GM19438 (cell line): ENCODE measurements around the gene PXMP2.

Experiments
- ATAC-seq: cut with Tn5 transposase; IDR thresholded peaks from one replicate; pipeline ENCODE4 v1.9.1; 2021; ENCODE audit warnings: low read depth; ENCODE audit not compliant: unreplicated experiment

Gene PXMP2

DNA sequence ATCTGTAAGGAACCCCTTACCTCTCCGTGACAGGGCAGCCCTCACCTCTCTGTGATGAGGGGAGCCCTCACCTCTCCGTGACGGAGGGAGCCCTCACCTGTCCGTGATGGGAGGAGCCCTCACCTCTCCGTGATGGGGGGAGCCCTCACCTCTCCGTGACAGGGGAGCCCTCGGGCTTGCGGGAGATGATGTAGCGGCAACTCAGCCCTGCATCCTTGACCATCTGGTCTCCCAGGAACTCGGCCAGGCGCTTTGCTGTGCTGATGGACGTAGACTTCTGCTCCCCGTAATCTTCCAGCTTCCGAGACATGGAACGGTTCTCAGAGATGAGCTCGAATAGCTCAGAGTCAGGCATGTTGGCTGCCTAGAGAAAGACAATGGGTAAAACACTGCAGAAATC, 28.2 kb upstream of the PXMP2 start:
- no peak for ATAC-seq

DNA sequence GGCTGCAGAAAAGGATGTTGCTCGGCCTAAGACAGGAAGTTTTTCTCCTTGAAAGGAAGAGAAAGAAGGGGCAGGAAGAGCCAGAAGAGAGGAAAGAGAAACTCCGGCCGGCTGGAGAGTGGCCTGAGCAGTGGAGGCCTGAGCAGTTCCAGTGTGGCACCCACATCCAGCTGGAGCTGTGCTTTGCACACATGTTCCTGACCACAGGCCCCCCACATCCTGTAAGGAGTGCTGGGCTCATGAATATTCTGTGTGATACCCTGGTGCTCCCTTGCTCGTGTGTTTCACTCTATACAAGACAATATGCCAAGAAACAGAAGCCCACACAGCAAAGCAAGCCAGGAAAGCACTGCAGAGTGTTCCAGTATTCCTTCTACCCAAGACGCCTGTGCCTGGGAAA, 27.3 kb upstream of the PXMP2 start:
- ATAC-seq: no peak

DNA sequence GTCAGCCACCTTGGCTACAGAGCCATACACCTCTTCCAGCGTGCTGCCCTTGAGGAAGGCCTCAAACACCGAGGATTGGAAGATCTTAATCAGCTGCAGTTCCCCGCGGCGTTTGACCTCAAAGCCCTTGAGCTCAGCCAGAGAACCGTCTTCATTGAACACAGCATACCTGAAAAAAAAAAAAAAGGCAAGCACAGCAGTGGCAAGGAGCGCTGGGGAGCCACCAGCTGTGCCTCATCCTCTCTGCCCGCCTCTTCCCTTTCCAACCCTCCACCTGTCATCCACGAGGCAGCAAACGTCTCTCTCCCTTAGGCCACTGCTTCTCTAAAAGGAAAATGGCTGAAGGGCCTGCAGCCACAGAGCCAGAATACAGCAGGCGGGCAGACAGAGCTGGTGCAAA, 26.4 kb upstream of the PXMP2 start:
- no peak for ATAC-seq

DNA sequence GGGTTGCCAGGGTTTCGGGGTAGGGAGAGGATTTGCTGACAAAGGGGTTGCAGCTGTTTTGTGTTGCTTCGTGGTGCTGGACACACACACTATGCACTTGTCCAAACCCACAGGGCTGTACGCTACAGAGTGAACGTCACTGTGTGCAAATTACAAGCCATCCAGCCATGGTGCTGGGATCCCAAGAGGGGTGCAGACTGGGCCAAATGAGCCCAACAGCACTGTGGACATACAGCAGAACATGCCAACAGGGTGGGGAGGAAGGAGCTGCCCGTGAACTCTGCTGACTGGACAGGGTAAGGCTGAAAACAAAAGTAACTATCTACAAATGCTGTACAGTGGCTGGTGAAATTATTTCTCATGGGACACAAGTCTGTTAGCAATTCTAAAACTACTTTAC, 25.4 kb upstream of the PXMP2 start:
- ATAC-seq: no peak

DNA sequence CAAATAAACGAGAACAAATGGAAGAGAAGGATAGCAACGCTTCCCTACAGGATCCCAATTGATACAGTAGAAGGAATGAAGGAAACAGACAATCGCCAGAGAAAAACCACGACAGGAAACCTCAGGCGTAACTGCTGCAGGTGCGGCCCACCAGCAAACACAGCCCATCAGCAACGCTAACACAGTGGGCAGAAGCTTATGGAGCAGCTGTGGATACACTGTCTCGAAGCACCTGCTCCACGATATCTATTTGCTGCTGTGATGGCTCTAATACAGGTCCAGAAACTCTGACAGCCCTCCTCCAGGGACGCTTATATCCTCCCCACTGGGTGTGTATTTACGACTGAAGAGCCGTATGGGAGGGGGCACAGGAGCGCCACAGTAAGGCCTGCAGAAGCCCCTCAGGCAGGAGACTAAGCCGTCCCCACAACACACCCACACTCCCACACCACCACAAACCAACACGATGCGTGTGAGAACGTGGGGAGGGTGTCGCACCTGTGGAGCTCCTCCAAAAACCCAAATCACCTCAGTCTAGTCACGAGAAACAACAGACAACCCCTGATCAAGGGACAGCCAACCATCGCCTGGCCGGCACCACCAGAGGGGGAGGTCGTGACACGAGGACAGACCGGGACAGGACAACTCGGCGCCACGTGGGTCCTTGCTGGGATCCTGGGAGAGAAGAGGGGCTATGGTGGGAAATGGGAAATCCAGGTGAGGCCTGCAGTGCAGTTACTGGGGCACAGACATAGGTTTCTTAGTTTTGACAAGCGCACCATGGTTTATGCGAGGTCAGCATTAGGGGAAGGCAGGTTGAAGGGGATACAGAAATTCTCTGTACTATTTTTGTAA, 24.3 kb upstream of the PXMP2 start:
- ATAC-seq: no peak

DNA sequence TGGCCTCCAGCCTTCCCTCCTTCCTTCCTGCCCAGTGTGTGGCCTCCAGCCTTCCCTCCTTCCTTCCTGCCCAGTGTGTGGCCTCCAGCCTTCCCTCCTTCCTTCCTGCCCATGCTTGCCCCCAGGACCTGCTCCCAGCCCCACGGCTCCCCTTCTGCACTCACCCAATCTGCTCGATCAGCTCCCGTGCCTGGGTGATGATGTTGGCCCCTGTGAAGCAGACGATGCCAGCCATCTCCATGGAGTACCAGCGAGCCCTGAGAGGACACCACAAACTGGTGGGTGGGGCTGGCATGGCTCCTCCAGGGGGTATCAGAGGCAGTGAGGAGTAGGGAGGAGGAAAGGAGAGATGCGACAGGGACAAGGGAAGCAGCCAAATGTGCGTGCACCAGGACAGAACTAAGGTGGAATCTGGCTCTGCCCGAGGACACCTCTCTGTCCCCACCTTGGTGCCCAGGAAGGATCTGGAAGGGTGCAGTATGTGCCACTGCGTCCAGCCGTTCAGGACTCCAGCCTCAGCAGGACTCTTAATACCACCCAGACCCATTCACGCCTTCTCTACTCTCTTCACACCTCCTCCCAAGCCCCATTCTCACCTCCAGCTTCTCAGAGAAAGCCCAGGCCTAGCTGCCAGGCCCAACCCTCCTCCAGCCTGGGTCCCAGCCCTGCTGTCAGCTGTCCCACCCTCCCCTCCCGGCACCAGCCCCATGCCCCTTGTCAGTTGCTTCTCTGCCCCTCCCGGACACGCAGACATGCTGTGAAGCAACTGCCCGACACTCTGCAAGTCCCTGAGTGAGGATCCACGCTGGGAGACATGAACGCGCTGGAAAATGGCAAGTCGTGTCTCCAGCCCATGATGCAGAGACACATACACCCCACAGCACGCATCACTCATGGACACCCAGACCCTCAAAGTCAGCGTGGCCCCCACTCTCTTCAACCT, 22.9 kb upstream of the PXMP2 start:
- no peak for ATAC-seq

DNA sequence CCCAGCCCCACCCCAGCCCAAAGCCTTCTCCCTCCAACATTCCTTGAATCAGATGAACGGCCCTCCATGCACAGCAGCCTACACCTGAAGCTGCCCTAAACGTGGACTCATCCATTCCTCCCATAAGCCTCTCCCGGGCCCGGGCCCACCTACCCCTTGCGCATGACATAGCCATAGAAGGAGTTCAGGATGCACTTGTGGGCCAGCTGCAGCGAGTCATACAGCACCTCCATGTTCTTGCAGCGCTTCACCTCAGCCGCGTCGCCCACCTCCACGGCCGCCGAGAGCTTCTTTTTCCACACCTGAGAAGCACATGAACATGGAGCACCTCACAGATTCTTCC, 22.3 kb upstream of the PXMP2 start:
- no peak for ATAC-seq

DNA sequence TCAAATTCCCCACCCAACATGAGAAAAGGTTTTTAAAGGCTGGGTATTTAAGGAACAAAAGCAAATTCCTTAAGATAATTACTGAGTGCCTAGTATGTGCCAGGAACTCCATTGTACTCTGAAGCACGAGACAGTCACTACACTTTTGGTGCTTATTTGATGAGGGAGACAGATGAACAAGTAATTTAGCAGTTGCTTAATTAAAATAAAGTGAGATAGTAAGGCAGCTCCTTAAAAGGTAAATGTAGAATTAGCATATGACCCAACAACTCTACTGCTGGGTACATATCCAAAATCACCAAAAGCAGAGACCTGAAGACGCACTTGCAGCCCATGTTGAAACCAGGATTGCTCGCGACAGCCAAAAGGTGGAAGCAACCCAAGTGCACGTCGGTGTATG, 21.6 kb upstream of the PXMP2 start:
- no peak for ATAC-seq

DNA sequence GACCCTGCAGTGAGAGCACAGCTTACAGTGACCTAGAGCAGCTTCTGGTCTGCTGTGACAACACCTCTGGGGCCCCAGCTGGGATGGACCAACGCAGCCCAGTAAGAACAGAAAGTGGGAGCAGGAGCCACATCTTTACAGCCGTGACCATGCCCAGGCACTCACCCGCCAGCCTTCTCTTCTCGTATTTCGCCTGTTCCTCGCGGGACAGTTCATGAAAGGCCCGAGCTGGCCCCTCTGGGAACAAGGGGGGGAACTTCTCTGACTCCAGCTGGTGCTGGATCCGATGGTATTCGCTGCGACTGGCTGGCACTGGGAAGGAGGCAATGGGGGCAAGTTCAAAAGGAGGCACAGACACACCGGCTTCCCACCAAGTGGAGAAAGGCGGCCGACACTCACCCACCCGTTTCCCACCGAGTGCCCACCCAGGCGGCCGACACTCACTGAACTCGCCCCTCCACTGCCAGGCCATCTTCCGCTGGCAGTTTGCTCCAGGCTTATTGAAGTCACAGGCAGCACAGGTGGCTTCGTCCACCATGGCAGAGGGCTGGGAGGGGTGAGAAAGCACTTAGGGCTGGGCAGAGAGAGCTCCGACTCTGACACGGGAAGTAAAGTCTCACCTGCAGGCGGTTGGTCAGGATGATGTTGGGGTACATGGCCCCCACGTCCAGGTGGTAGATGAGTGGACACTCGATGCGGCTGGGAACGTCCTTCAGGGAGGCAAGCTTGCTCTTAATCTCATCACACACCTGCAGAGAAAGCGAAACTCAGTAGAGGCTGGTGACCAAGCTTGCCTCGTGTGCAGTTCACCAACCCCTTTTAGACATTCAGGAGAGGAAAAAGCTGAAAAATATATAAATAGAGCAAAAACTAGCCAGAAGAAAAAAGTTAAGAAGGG, 18.9 kb upstream of the PXMP2 start:
- no peak for ATAC-seq

DNA sequence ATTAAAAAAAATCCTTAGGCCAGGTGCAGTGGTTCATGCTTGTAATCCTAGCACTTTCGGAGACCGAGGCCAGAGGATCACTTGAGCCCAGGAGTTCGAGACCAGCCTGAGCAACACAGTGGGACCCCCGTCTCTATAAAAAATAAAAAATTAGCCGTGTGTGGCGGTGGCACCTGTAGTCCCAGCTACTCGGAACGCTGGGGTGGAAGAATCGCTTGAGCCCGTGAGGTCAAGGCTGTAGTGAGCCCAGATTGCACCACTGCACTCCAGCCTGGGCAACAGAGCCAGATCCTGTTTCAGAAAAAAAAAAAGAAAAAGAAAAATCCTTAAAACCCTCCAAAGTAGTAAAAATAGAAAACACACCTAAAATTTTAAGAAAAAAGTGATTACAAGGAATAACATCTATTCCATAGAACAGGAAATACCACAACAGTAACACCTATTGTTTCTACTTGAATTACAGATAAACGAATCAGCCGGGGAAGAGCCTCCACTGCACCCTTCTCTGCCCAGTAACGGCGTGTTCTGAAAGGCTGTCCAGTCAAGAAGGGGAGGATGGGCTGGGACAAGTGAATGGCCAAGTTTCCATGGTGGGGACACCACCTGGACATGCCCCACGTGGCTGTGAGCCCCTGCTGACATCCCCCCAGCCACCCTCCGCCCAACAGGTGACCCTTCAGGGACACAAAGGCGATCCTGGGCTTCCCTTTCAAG, 18.1 kb upstream of the PXMP2 start:
- ATAC-seq: no peak

DNA sequence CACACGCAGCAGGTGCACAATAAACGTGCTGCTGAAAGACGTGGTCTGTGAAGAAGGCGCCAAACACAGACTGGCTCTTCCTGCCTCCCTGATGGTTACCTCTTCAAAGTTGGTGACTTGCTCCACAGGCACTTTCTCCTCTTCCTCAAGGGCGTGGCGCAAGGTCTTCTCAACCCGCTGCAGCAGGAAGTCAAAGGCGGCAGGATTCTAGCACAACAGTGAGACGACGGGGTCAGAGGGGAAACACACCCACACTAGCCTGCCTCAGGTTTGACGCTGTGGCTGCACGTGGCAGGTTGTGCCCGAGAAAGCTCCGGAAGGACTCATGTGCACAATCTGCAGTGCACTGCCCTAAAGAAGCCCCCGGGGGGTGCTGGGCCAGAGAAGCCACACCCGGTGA, 15.3 kb upstream of the PXMP2 start:
- ATAC-seq: no peak

DNA sequence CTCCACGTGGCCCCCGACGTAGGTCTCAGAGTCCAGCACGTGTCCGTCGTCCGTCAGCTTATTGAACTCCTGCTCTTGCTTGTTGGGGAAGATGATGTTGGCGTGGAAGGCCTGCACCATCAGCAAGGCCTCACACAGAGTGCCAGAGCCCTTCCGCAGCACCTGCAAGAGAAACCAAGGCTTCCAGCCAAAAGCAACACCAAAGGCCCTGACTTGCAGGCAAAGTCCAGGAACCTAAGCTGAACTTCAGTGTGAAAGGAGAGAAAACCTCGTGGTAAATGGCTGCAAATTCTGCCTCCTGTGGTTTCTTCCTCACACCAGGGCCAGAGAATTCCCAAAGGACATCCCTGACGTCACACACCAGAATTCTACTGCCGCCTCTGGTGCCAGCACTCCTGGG, 14.7 kb upstream of the PXMP2 start:
- no peak for ATAC-seq

DNA sequence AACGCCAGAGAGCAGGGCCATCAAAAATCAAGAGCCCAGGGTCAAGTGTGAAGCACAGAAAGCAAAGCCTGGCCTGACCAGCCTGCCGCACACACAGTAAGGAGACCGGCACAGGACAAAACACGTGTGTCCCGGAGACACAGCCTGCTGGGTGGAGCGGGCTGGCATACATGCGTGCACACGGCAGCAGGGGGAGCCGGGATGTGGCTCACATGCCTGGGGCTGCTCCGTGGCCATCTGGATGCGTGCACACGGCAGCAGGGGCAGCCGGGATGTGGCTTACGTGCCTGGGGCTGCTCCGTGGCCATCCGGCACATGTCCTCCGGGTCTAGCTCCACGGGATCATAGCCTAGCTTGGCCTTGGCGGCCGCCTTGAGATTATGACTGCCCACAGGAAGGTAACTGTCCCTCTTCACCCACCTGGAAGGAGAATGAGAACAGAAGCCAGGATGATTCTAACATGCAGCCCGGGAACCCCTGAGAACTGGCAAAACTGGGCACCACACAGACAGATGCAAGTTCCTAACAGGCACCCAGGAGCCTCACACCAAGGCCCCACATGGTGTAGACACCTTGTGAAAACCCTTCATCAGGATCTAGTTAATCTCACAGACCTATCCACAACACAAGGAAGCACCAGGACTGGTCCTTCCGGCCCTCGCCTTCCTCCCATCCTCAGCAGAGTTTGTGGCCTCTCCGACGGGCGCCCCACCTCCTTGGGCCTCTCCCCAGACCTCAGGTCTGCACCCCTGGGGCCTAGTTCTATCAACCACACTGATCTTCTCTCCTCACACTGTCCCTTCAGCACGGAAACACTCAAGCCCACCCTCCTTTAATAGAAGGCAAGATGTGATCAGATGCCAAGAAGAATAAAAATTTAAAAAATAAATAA, 13.9 kb upstream of the PXMP2 start:
- ATAC-seq: no peak

DNA sequence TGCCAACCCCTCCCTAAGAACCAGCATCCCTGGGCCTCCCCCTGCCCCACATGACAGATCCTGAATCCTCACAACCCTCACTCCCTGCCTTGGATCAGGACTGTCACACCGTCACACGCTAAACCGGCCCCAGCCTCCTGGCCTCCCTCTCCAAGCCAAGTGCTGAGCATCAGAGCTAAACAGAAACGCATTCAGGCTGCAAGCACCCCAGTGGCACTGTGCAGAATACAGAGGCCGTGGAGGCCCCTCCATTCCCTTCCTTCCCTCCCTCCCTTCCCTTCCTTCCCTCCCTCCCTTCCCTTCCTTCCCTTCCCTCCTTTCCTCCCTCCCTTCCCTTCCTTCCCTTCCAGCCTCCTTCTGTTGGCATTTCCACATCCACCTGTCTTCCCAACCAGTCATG, 12.8 kb upstream of the PXMP2 start:
- no peak for ATAC-seq

DNA sequence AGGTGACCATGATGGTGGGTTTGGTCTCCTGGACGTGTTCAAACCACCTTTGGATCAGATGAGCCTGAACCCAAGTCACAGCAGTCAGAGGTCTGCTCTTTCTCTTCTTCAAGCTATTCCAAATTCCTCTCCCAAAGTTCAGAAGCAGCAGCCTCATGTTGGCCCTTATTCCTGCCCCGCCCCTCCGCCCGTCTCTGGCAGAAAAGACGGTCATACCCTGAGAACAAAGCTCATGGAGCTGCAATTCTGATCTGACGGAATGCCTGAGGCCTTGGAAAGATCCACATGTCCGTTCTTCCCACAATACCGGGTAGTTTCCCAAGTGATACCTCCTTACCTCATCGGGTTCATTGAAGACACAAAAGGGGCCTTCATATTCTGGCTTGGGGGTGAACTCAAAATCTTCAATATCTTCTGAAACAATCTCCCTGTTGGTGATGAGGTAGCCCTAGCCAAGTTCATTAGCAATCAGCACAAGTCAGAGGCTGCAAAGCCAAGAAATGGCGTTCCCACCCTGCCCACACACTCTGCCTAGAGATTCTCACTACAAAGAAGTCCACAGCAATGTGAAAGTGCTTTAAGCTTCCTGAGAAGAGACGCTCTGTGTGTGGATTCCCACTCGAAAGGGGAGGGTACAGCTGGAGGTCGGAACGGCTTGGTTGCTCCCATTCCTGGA, 11.5 kb upstream of the PXMP2 start:
- no peak for ATAC-seq

DNA sequence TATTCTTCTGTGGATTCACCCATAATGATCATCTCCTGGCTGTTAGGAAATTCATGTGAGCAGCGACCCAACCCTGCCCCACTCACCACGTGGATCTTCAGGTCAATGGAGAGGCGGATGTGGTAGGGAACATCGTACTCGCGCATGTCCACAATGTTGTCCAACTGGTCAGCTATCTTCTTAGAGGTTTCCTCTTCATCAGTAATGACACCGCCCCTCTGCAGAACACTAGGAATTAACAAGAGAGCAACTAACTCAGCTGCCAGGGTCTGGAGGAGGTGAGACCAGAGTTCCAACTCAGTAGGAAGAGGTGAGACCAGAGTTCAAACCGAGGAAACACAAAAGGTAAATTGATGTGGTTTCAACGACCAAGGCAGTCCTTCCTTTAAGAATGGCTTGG, 9.9 kb upstream of the PXMP2 start:
- no peak for ATAC-seq

DNA sequence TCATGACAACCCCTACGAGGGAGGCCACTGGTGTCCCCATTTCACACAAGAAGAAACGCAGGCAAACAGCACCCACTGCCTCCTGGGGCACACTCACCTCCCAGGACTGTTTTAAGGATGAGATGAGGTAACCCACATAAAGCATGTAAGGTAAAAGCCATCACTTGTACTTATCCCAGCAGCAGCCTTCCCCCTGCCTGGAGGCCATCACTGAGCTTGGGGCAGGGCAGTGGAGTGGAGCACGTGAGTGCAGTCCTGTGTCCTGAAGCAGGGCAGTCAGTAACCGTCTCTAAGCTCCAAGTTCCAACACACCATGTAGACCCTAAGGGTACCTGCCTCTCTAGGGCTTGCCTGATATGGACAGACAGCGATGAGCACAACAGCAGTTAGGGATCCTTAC, 2.0 kb upstream of the PXMP2 start:
- no peak for ATAC-seq

DNA sequence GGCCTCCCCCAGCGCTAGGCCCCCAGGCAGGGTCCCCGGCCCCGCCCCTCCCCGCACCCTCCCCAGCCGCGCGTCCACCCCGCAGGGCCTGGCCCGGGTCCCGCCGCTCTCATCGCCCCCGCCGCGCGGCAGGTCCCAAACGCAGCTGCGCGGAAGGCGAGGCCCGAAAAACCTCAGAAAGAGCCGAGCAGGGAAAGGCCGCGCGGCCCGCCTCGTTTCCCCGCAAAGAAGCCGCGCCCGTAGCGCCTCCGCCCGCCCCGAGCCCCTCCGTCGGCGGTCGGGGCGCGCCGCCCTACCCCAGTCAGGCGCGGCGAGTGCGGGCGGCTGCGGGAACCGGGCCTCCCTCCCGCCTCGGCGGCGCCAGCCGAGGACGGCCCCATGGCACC, 569 bp upstream of the PXMP2 start:
- peak; percentile 10 for ATAC-seq

DNA sequence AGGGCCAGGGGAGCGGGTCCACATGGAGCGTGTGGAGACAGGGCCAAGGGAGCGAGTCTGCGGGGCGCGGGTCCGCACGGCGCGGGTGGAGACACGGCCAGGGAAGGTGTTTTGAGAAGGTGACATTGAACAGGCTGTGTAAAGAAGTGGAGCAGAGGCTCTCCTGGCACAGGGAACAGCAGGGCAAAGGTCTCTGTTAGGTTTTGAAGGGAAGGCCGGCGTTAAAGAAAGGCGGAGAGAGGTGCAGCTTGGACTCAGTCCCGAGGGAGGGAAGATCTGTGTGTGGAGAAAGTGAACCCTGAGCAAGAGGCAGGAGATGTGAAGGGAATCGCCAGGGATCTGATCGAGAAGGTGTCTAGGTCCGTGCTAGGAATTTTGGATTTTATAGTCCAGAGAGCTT, 1.8 kb downstream of the PXMP2 start:
- ATAC-seq: no peak
